Measurements from ENCODE around the gene SP110. TPM values are rescaled to one million over a fixed set of nuclear protein-coding genes. Genes with fewer than 3 reads are reported as not detected.

SP110 gene
- total RNA-seq = 10 to 100 TPM; 15.3 to 17.7 TPM
- 7.5 TPM for polyA plus RNA-seq (ENCODE audit: insufficient read depth, low read depth, low replicate concordance)
- long read RNA-seq, donor 1 = 0 reads
- long read RNA-seq, donor 2 = 0 reads

DNA sequence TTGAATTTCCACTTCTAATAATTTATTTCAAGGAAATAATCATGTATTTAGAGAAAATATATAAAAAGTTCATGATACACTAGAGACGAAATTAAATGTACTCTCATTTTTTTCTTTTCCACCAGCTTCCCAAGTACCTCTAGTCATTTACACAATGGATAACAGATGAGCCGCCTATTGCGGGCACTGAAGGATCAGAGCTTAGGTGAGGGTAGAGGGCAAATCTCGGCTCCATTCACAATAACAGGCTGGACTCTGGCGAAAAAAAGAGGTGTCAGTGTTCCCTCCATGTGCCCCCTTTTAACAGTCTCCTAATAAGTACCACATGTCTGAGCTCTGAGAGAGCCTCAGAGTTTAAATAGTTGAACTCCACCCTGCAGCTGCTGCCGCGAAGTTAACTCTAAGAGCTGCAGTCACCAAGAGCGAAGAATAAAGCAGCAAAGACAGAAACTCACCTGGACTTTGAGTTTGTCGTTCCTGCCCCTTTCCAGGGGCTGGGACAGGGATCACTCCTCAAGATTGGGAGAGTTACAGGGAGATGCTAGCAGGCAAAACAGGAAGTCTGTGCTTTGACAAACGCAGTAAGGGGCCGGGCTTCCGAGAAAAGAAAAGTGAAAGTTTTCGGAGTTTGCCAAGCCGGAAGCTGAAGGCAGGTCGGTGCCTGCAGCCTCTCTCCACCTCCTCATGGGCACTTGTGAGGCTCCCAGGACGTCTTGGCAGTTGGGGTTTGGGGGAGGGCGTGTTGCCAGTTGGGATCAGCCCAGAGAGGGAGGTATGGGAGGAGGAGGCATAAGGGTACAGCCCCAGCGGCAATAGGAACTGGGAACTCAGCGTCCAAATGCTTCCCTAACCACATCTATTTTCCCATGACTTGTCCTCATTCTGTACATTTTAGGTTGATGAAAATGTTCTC is at the start of gene SP110:
TSS of gene SP110 (minus strand) at position 566 of the 913 bp plus-strand sequence. CDS start 3,057 bp downstream, outside the sequence.
- Histone ChIP-seq H3K4me1 (no peaks in the 10 kb centered on the region), H3K4me3 (peak within 1 kb of the TSS; percentile 61 to 68), H3K27me3 (no peaks in the 10 kb centered on the region), H3K27ac (peak within 1 kb of the TSS; percentile 66 to 85), H3K36me3 (ENCODE audit: low read depth, missing control alignments) (no peaks in the 10 kb centered on the region), H3K9me3 (no peaks in the 10 kb centered on the region)
- intact Hi-C loops (cut with DNase I; ENCODE audit: low total_unique reads) = no loop called here
- WGBS, 2 donors = 1 to 2% methylated on average over 15 to 19 of the region's 19 CpGs
- DNase-seq = peak; percentile 83
- TF ChIP-seq CTCF (IDR thresholded peaks at IDR 0.05) (no peak), POLR2A (IDR thresholded peaks at IDR 0.05) (no peak)

GRCh38 chr2:230268606-230269243 is 48.9 kb upstream of the SP110 start:
- no peak overlapping the region for H3K4me3 ChIP-seq
- H3K4me1 ChIP-seq = no peaks in the 10 kb centered on the region
- DNase-seq = no peak
- no peaks in the 10 kb centered on the region for H3K36me3 ChIP-seq (ENCODE audit: low read depth, missing control alignments)
- no peaks in the 10 kb centered on the region for H3K9me3 ChIP-seq
- no peak for TF ChIP-seq POLR2A (IDR thresholded peaks at IDR 0.05)
- no peak for TF ChIP-seq CTCF (IDR thresholded peaks at IDR 0.05)
- 43 to 44% methylated on average over 3 of the region's 3 CpGs for WGBS, 2 donors
- H3K27ac ChIP-seq = no peak overlapping the region
- intact Hi-C loops (cut with DNase I; ENCODE audit: low total_unique reads) = no loop called here
- H3K27me3 ChIP-seq = no peaks in the 10 kb centered on the region

- H3K9me3 ChIP-seq = no peaks in the 10 kb centered on the region
- no peaks in the 10 kb centered on the region for H3K36me3 ChIP-seq (ENCODE audit: low read depth, missing control alignments)
- no peaks in the 10 kb centered on the region for H3K27me3 ChIP-seq
- no peaks in the 10 kb centered on the region for H3K4me1 ChIP-seq
- intact Hi-C loops (cut with DNase I; ENCODE audit: low total_unique reads) = no loop called here
- no peak overlapping the region for H3K27ac ChIP-seq
- H3K4me3 ChIP-seq = no peak overlapping the region
- 59 to 80% methylated on average over 3 of the region's 3 CpGs for WGBS, 2 donors
- DNase-seq = no peak
- TF ChIP-seq CTCF (IDR thresholded peaks at IDR 0.05) (no peak), POLR2A (IDR thresholded peaks at IDR 0.05) (no peak)
Measured at GRCh38 chr2:230267556-230267955, 47.8 kb upstream of the SP110 start.

GRCh38 chr2:230267059-230267458 is 47.3 kb upstream of the SP110 start:
- Histone ChIP-seq H3K4me1 (no peaks in the 10 kb centered on the region), H3K27ac (no peak overlapping the region), H3K4me3 (no peak overlapping the region), H3K27me3 (no peaks in the 10 kb centered on the region), H3K9me3 (no peaks in the 10 kb centered on the region), H3K36me3 (ENCODE audit: low read depth, missing control alignments) (no peaks in the 10 kb centered on the region)
- 96 to 98% methylated on average over 1 of the region's 1 CpG for WGBS, 2 donors
- DNase-seq = no peak
- TF ChIP-seq CTCF (IDR thresholded peaks at IDR 0.05) (no peak), POLR2A (IDR thresholded peaks at IDR 0.05) (no peak)
- intact Hi-C loops (cut with DNase I; ENCODE audit: low total_unique reads) = no loop called here
